NCI-H2107 (cell line): ENCODE measurements around the gene ACLY.
"Not testable (repeated sequence)": the region's sequence is repeated elsewhere in the genome, so short reads cannot be mapped to it uniquely, and the experiment has no call there.

Experiments used
- DNase-seq: peaks from one replicate; lab custom pipeline; 2025; lab: John Stamatoyannopoulos, UW

Gene ACLY

DNA sequence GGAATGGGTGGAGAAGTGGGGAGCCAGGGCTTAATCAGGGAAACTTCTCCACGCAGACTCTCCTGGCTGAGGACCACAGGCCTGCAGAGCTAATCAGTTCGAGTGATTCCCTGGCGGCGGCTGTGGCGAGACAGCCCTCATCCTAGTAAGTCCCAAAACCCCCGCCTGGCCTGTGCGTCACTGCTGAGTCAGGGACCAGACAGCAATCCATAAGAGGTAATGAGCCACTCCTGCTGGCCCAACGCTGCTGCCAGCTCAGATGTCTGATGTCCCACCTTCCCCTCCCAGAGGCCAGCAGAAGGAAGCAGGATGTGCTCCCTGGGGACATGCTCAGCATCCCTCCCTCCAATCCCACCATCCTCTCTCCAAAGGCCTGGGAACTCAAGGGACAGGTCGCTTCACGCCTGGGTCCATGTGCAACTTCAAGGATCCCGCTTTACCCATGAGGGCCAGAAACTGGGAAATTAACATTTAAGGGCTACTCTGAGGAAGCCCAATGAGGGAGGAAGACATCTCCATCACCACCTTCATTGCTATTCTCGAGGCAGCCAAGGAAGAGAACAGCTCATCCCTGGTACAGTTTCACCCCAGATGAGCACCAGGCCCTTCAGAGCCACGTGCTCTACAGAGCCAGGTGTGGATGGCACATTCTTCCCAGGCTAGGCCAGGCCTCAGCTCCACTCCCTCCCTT is 7.9 kb downstream of the ACLY start:
- DNase-seq: no peak

DNA sequence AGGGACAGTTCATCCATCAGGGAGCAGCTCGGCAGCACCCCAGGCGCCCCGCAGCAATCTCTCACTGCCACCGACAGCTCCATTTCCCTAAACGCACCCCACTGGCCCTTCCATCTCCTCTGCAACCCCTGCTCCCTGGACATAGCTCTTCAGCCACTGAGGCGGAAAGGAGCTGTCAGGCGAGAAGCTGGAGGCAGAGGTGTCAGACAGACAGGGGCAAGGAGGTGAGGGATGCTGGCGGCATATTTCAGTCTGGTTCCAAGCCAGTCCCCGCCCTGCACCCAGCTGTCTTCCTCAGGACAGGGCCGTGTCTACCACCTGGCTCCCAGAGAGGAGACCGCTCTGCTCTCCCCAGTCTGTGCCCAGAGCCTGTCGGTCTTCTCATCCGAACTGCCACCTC is 9.7 kb downstream of the ACLY start:
- DNase-seq: no peak

DNA sequence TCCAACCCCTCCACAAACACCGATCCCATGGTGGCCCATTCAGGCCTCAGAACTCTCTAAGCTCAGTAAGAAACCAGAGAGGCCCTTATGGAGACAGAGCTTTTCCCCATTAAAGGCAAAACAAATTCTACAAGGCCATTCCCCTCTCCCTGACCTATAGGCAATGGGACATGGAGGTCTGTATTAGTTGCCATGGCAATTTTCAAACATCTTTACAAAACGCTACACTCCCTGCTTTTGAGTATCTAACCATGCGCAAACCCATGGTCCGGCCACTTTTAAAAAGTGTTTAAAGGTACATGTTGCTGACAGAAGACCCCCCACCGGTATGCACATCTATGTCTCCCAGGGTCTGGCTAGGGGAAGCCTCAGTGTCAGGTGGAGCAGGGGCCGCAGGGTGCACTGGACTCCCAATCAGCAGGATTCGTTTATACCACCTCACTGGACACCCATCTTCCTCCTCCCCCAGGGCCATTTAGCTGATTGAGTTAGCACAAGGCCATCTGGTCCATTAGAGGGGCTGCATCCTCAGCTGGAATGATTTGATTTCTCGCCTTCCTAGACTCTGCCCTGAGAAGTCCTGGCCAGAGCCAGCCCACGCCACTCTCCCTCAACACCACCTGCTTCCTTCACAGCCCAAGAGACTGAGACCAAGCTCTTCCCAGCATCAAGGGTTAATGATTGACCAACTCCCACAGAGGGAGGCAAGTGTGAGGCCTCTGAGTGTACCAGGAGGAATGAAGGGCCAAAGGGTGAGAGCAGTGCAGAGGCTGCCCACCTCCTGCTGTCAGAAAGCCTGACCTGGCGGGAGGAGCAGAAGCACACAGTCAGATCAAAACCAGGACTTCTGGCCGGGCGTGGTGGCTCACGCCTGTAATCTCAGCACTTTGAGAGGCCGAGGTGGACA is 10.9 kb downstream of the ACLY start:
- DNase-seq: no peak

- no peak for DNase-seq
These were observed 11.6 kb downstream of the ACLY start for GRCh38 chr17:41907185-41907556.

- no peak for DNase-seq
These were observed 12.1 kb downstream of the ACLY start for GRCh38 chr17:41906465-41907184.

GRCh38 chr17:41905172-41905571 is 13.6 kb downstream of the ACLY start:
- no peak for DNase-seq

- DNase-seq: no peak
These were observed 14.4 kb downstream of the ACLY start for GRCh38 chr17:41904242-41904841.

DNA sequence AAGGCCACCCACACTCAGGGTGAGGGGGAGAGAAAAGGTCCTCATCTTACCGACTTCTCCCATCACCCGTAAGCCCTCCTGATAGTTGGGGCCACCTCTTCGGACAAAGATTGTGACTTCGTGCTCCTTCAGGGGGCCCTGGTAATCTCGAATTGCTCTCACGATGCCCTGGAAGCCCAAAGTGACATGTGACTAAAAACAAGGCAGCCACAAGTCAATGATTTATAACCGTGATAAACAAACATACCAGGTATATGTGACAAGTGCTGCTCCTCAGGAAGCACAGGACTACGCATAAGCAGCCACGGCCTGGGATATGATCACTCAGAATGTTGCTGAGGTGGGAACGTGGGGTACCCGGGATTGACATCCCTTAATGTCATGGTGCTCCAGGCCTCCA is 17.1 kb downstream of the ACLY start:
- DNase-seq: no peak

- DNase-seq: no peak
These were observed 22.0 kb downstream of the ACLY start for GRCh38 chr17:41896726-41897125.

DNA sequence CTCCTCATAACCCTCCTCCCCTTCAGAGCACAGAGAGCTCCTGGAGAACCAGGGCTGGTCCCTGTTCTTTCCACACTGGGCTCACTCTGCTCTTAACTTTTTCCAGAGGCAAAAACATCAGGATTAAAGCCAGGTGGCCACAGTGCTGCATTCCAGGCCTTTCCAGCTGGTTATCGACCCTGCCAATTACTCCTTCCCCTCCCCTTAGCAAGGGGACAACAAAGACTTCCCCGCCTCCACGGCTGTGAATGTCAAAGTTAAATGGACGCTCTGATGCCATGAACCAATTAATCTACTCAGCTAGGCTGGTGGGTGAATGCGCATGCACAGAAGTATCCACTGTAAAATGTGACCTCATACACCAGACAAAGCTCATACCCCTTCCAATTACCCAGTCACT is 23.1 kb downstream of the ACLY start:
- no peak for DNase-seq

GRCh38 chr17:41894791-41895331 is 23.9 kb downstream of the ACLY start:
- no peak for DNase-seq

- no peak for DNase-seq
These were observed 25.4 kb downstream of the ACLY start for GRCh38 chr17:41893384-41893783.

GRCh38 chr17:41892021-41892376 is 26.8 kb downstream of the ACLY start:
- no peak for DNase-seq

DNA sequence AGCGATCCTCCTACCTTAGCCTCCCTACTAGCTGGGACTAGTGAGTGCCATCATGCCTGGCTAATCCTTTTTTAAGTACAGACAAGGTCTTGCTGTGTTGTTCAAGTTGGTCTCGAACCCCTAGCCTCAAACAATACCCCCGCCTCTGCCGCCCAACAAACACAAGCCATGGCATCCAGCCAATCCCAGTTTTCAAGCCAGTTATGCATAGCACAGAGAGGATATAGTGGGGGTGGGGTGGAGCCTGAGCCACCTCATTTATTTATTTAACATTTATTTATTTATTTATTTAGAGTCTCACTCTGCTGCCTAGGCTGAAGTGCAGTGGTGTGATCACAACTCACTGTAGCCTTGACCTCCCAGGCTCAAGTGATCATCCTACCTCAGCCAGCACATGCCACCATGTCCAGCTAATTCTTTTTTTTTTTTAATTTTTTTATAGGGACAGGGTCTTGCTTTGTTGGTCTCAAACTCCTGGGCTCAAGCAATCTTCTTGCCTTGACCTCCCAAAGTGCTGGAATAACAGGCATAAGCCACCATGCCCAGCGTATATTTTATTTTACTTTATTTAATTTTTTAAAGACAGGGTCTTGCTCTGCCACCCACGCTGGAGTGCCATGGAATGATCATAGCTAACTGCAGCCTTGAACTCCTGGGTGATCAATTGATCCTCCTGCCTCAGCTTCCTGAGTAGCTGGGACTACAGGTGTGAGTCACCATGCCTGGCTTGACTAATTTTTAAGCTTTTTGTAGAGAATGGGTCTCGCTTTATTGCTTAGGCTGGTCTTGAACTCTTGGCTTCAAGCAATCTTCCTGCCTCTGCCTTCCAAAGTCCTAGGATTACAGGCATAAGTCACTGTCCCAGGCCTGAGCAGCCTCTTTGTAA is 27.4 kb downstream of the ACLY start:
- DNase-seq: no peak

DNA sequence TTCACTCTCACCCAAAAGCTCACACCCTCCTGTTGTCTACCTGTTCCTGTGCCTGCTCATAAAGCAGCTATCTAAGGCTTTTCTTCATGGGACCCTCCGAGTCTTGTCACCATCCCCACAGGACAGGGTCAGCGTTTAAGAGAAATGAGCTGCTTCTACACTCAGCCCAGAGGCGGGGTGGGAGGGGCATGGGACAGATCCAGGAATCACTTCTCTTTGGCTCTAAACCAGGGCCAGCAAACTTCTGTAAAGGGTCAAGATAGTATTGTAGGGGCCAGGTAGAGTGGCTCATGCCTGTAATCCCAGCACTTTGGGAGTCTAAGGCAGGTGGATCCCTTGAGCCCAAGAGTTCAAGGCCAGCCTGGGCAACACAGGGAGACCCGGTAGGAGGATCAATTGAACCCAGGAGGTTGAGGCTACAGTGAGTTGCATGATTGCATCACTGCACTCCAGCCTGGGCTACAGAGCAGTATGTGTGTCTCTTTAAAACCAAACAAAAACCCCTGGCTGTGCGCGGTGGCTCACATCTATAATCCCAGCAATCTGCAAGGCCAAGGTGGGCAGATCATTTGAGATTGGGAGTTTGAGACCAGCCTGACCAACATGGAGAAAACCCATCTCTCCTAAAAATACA is 30.3 kb downstream of the ACLY start:
- DNase-seq: no peak

DNA sequence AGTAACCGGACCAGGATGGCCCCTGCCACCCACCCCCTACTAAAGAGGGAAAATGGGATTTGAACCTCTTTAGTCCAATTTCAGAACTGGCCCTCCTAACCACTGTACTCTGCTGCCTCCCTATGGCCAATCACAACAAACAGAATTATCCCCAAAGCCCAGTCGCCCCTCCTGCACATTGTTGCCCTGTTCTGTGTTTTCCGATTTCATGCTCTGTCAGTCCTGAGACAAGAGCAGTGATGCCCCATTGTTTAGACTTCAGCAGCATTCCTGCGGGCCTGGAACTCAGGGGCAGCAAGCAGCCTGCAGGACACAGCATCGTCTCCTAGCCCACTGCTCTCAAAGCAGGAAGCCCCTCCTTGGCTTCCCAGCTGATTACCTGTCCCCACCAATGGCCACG is 33.0 kb downstream of the ACLY start:
- no peak for DNase-seq

GRCh38 chr17:41882756-41883155 is 36.0 kb downstream of the ACLY start:
- DNase-seq: no peak

- DNase-seq: no peak
These were observed 38.6 kb downstream of the ACLY start for GRCh38 chr17:41880130-41880529.

DNA sequence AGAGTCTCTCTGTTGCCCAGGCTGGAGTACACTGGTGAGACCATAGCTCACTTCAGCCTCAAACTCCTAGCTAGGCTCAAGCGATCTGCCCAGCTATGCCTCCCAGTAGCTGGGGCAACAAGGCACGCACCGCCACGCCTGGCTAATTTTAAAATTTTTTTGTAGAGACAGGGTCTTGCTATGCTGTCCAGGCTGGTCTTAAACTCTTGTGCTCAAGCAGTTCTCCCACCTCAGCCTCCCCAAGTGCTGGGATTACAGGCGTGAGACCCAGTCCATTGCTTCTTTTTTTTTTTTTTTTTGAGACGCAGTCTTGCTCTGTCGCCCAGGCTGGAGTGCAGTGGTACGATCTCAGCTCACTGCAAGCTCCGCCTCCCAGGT is 44.5 kb downstream of the ACLY start:
- DNase-seq: not testable (repeated sequence)

DNA sequence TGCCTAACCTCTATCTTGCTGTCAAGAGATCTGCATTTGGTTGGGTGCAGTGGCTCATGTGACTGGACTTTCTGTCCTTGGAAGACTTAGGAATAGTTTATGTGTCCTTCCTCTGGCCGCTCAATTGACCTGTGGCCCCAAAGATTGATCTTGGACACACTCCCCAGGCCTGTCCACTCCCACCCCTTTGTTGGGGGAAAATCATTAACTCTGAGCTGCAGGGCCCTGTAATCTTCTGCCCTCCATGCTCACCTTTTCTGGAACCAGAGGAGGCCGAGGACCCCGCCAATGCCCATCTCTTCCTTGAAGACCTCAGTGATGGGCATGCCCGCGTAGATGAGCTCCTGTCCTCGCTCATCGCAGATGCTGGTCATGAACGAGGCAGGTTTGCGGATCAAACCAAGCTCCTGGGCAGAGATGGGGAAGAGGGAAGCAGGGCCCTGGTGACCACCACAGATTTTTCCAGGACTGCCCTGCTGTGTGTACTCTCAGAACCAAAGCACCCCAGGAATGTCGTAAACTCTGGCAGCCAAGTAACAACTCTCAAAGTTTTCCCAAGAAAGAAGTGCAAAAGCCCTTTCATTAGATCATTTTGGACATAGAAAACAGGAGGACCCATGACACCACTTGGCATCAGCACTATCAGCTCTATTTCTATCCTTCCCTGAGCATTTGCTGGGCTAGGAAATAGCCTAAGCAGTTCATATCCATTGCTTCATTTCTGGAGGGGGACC is 45.0 kb downstream of the ACLY start:
- DNase-seq: no peak
